SIG-M5 (cell line): ENCODE measurements around the gene HS6ST3.

Experiments
- DNase-seq: peaks from one replicate; lab custom pipeline; 2025; lab: John Stamatoyannopoulos, UW

The HS6ST3 gene

DNA sequence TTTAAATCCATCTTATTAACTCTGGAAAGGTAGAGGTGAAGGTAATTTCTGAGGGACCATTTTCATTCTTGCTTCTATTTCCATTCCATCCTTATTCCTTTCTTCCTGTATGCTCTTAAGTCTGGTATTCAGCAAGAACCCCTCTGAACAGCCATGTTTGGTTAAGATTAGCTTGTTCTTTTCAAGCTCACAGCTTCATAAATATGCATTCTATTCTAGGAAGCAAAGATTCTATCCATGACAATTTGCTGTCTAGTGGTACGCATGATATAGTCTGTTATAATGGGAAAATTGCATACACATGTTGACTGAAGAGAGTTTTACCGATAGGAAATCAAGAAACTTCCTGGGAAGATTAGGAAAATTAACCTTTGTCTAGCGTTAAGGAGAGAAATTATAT lies 218.7 kb downstream of the HS6ST3 start:
- DNase-seq, result no peak

- no peak for DNase-seq
Observed at GRCh38 chr13:96314974-96315373, 225.1 kb downstream of the HS6ST3 start.

GRCh38 chr13:96338030-96338429 lies 248.1 kb downstream of the HS6ST3 start:
- DNase-seq, result no peak

DNA sequence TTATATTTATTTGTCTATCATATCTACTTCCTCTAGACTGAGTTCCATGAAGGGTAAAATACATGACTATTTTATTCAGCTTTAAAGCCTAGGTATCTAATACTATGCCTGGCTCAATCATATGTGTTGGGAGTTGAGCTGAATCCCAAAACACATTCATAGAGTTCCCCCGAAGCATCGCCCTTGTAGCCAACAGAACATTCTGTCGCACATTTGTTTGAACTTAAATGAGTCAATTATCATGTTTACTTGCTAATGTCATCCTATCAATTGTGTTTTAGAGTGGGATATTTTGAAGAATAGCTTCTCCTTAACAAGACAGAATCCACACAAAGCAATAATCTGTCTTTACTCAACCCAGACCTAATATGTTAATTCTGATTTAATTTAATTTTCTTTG lies 252.4 kb downstream of the HS6ST3 start:
- no peak for DNase-seq

DNA sequence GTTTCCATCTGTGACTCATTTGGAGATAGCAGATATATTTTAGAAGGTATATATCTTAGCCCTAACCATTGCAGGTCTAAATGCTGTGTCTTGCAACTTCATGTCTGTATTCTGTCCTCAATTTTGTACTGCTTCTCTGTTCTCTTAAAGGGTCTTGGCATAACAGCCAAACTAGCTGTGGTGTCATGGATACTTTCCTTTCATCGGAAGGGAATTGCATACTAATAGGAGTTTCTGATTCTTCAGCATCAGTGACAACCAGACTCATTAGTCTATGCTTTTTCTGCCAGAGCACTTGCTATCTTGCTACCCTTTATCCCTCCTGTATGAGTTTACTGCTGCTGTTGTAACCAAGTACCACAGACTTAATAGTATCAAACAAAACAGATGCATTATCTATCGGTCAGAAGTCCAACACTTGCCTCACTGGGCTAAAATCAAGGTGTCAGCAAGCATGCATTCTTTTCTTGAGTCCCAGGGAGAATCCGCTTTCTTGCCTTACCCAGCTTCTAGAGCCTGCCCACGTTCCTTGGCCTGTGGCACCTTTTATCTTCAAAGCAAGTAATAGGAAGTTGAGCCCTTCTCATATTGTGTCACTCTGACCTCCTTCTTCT lies 253.1 kb downstream of the HS6ST3 start:
- DNase-seq, result no peak

DNA sequence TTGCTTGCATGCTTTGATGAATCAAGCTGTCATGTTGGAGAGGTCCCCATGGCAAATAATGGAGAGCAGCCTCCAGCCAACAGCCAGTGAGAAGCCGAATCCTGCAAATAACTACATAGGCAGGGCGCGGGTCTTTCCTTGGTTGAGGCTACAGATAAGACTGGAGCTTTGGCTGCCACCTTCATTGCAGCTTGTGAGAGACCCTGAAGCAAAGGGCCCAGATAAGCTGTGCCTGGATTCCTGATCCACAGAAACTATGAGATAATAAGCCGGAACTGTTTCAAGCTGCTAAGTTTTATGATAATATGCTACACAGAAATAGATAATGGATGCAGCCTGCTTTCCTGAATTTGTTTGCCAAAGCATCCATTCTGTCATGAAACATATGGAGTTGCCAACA lies 257.0 kb downstream of the HS6ST3 start:
- no peak for DNase-seq

DNA sequence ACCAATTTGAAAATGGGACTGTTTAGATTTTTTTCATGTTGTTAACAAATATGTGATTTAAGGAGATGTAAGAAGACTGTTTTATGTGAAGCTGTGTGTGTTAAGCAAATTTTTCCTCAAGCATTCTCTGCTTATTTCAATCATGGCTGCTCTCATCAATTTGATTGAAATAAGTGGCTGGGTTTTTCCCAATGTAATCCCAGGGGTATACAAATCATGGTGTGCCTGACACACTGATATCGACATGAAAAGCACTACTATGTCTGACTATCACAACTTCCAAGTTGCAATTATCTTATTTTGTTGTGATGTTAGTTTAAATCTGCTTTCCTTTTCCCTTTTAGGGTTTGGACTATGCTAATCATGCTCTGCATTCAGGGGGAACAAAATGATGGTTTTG lies 283.7 kb downstream of the HS6ST3 start:
- DNase-seq, result no peak

DNA sequence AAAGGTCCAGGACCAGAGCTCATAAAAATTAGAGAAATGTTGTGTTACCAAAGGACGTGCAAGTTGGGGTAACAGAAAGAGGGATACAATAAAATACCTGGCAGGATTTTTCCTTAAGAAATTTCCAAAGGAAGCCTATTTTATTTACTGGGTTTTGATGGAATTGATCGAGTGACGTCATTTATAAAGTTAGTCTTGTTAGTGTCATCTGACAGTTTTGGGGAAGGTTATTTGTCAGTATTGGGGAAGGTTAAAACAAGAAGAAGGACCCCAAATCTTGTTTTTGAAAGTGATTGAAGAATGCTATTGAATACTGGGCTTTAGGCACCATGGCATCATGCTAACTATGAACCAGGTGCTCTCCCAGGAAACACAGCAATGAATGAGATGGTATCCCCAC lies 287.9 kb downstream of the HS6ST3 start:
- no peak for DNase-seq

DNA sequence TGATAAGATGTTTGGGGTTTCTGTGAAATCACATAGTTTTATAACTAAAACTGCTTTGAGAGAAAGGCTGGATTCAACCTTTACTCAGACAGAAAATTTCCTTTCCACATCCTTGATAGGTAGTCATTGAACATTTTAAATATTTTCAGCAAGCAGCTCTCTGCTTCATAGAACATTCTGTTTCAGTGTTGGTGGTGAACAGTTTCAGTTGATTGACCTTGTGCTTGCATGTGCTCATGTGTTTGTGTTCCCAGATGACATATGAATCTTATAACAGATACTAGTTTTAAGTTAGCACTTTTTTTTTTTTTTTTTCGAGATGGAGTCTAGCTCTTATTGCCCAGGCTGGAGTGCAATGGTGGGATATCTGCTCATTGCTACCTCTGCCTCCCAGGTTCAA lies 290.1 kb downstream of the HS6ST3 start:
- no peak for DNase-seq

DNA sequence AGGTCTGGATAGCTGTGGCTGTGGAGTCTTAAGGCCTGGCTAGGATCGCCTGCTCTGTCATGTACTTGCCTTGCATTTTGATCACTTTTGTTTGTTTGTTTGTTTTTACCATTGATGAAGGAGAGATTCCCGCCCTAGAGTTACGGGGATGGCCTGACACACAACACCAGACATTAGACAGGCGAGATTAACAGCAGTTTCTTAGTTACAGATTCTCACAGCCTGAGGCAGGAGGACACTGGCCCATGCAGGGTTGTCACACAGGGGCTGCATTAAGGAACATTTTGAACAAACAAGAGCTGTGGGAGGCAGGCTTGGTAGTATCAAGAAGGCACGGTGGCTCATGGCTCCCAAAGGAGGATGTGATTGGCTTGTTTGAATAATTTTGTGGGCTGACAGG lies 291.8 kb downstream of the HS6ST3 start:
- DNase-seq, result no peak

DNA sequence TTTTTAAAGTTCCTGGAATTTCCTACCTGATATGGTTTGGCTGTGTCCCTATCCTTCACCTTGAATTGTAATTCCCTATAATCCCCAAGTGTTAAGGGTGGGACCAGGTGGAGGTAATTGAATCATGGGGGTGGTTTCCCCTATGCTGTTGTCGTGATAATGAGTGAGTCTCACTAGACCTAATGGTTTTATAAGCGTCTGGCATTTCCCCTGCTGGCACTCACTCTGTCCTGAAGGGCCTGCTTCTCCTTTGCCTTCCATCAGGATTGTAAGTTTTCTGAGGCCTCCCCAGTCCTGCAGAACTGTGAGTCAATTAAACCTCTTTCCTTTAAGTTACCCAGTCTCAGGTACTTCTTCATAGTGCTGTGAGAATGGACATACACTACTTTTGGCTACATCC lies 298.7 kb downstream of the HS6ST3 start:
- DNase-seq, result no peak

DNA sequence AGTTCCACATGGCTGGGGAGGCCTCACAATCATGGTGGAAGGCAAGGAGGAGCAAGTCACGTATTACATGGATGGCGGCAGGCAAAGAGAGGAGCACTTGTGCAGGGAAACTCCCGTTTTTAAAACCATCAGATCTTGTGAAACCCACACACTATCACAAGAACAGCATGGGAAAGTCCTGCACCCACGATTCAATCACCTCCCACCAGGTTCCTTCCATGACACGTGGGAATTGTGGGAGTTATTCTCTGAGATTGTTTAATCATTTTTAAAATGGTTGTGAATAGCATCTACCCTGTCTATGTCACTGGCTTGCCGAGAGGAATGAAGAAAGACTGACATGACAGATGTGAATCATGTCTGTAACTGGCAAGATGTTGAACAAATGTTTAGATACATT lies 301.7 kb downstream of the HS6ST3 start:
- DNase-seq, result no peak

DNA sequence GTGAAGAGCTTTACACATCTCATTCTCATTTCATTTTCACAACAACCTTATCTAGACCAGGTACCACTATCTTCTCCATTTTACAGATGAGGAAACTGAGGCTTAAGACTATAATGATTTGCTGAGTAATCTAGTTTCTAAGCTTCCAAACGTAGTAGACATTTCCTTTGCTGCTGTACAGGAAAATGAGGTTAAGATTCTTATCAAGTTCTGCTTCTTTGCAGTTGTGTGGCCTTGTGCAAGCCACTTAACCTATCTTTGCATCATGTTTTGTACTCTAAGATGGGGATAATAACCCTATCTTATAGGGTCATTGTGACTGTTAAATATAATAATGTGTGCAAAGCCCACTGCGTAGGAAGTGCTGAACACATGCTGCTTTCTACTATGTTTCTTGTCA lies 307.9 kb downstream of the HS6ST3 start:
- no peak for DNase-seq

GRCh38 chr13:96398486-96398885 lies 308.6 kb downstream of the HS6ST3 start:
- DNase-seq, result no peak

- no peak for DNase-seq
Observed at GRCh38 chr13:96403241-96403640, 313.3 kb downstream of the HS6ST3 start.

DNA sequence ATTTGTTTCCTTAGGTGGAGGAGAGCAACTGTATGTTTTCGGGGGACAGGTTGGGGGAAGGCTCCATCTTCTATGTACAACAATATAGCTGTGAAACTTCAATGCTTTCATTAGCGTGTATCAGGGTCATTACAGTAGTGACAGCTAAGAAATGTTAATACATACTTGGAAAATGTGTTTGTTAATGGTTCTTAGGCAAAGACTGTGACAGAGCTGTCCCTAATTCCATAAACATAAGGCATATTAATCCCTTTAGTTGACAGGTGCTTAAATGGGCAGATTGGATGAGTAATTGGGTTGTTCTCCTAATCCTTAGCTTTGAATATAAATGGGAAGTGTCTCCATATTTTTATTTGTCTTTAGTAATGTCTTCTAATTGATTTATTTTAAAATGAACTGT lies 313.7 kb downstream of the HS6ST3 start:
- DNase-seq, result no peak

GRCh38 chr13:96415831-96416385 lies 326.0 kb downstream of the HS6ST3 start:
- no peak for DNase-seq

GRCh38 chr13:96417939-96418685 lies 328.2 kb downstream of the HS6ST3 start:
- DNase-seq, result no peak

DNA sequence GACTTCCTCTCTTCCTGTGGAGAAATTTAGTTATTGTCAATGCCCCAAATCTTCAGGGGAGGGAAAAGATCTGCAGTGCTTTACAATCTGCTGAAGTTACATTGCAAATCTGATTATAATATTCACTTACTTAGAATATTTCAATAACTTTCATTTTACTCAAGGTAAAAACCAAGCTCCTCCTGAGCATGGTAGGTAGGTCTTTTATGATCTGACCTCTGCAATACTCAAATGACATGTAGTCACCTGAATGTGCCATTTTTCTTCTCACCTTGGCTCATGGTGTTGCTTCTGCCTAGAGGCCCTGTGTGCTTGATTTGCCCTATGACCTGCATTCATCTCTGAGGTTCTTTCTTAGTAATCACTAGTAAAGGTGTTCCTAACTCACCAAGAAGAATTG lies 331.4 kb downstream of the HS6ST3 start:
- no peak for DNase-seq

DNA sequence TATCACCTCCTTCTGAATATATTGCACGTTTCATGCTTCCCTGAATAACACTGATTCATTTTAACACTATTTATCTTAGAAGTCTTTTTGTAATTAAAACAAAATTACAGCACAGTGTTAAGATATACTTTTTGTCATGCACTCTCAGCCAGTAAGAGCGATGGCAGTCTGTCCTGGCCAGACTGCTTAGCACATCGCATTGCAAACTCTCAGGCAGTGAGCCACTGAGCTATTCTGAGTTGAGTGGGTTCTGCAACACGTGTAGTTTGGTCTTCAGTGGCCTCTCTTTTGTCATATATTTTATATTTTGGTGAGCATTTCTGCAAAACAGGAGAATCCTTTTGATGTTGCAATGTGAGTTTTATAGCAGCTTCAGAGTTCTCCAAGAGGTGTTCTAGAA lies 332.1 kb downstream of the HS6ST3 start:
- no peak for DNase-seq

- no peak for DNase-seq
Observed at GRCh38 chr13:96426167-96426566, 336.3 kb downstream of the HS6ST3 start.

- DNase-seq, result no peak
Observed at GRCh38 chr13:96428911-96429310, 339.0 kb downstream of the HS6ST3 start.

GRCh38 chr13:96431044-96431581 lies 341.2 kb downstream of the HS6ST3 start:
- DNase-seq, result no peak
